K562 (cell line): ENCODE measurements around the gene SH3TC1. TPM values are rescaled to one million over a fixed set of nuclear protein-coding genes. Genes with fewer than 3 reads are reported as not detected.
A peak's percentile ranks its signal among the peaks of the same experiment; 100 is the strongest.

Experiments used
- RREB1 ChIP-seq: fragments of 250-450 bp; sonication (Bioruptor Pico); IDR thresholded peaks from 2 replicates; pipeline ENCODE4 v1.4.0; 2020
- polyA plus RNA-seq, 8 experiments: library from polyadenylated mRNA; depleted of rRNA in 4 of 8; stranded (reverse) in 5 of 8; unstranded in 3 of 8; fragments of >200 nt; fragmentation: Nextera tagmentation in 2 of 8; fragmentation: Illumina TruSeq in 1 of 8; extraction: Ambion mirVana in 2 of 8; extraction: Trizol in 1 of 8; gene quantifications; 2 replicates each; pipeline versions ENCODE4 v1.2.1 to v1.2.3, GENCODE V29; 2011 to 2014; ENCODE audit warnings: inconsistent platforms in 1 of 8, missing spikeins in 1 of 8
- total RNA-seq, 7 experiments: library from RNA; depleted of rRNA in 6 of 7; stranded (reverse); fragments of >200 nt in 6 of 7; fragmentation: Illumina TruSeq in 2 of 7; extraction: Trizol in 2 of 7; gene quantifications; 2 replicates each; pipeline versions ENCODE4 v1.2.1 to v1.2.3, GENCODE V29; 2011 to 2021; ENCODE audit warnings: low replicate concordance in 1 of 7
- TF ChIP-seq, protein P1 (sequence below), 2 experiments: IDR thresholded peaks in 1 of 2; conservative IDR thresholded peaks in 1 of 2; 2 replicates each; pipeline ENCODE4 v1.6.1; 2016; ENCODE audit warnings: low read depth in 2 of 2, mild to moderate bottlenecking in 1 of 2, missing compliant biosample characterization in 1 of 2, missing genetic modification characterization in 1 of 2, moderate library complexity in 1 of 2

The SH3TC1 gene
- total and polyA plus RNA-seq, 9 of the 15 experiments (the other 6 are each of a cell fraction or from before 2014, with no cell fraction given) = 0.04 to 2.1 (median 0.48) TPM; not detected in 1

GRCh38 chr4:8233672-8234484, 34.8 kb downstream of the SH3TC1 start (continued):
- TF ChIP-seq, protein P1, sequence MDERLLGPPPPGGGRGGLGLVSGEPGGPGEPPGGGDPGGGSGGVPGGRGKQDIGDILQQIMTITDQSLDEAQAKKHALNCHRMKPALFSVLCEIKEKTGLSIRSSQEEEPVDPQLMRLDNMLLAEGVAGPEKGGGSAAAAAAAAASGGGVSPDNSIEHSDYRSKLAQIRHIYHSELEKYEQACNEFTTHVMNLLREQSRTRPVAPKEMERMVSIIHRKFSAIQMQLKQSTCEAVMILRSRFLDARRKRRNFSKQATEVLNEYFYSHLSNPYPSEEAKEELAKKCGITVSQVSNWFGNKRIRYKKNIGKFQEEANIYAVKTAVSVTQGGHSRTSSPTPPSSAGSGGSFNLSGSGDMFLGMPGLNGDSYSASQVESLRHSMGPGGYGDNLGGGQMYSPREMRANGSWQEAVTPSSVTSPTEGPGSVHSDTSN (CRISPR knock-in tag; IDR thresholded peaks at IDR 0.05; ENCODE audit: low read depth) = no peak
- TF ChIP-seq, protein P1 (tag; conservative IDR thresholded peaks at IDR 0.05; ENCODE audit: low read depth) = 0 out of 2 replicates have a peak, but pooled peaks have one; percentile 40
- no peak for TF ChIP-seq RREB1
- TF ChIP-seq, all 486 proteins: peak for 7
